ENCODE results near the gene SDR42E2. TPM values are rescaled to one million over a fixed set of nuclear protein-coding genes. Genes with fewer than 3 reads are reported as not detected.
"Not testable (repeated sequence)": the region's sequence is repeated elsewhere in the genome, so short reads cannot be mapped to it uniquely, and the experiment has no call there.

The SDR42E2 gene
- total RNA-seq, 1 experiment from 2014 or later: not detected

DNA sequence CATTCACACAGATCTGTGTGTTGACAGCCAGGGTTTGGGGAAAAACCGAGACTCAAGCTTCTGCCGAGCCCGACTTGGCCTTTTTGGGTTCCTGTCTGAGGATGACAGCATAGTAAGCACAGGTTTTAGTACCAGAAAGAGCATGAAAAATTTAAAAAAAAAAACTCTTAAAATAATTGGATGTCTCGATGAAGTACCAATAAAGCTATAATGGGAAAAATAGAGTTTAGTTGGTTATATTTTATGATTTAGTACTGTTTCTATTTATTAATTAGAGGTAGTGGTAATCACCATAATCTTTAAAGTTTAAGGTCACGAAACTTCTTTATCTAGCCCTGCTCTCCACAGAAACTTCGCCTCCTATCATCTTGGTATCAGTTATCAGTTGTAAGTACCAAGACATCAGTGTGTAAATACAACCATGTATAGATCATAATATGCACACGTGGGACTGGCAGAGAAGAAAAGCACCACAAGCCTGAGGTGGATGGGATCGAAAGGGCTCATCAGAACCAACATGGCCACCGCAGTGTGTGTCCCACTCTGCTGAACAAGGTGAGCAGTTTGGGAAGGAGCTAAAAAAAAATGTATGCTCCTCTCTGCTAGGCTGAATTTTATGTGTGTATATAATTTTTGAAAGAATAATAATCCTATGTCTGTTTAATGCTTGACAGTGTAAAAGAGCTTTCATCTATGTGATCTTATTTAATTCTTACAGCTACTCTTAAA is 29.4 kb downstream of the SDR42E2 start:
- Histone ChIP-seq H3K36me3 (replicated peaks; ENCODE audit: control insufficient read depth, insufficient read depth, low read length) (no peaks in the 10 kb centered on the region), H3K4me3 (ENCODE audit: insufficient read depth, low read depth, low read length) (peak overlapping the region; percentile 63), H3K27me3 (ENCODE audit: control insufficient read depth, insufficient read depth, low read length) (peaks cover 7% of the 10 kb centered on the region; the same call in 1 of the 2 replicates)
- DNase-seq: no peak

DNA sequence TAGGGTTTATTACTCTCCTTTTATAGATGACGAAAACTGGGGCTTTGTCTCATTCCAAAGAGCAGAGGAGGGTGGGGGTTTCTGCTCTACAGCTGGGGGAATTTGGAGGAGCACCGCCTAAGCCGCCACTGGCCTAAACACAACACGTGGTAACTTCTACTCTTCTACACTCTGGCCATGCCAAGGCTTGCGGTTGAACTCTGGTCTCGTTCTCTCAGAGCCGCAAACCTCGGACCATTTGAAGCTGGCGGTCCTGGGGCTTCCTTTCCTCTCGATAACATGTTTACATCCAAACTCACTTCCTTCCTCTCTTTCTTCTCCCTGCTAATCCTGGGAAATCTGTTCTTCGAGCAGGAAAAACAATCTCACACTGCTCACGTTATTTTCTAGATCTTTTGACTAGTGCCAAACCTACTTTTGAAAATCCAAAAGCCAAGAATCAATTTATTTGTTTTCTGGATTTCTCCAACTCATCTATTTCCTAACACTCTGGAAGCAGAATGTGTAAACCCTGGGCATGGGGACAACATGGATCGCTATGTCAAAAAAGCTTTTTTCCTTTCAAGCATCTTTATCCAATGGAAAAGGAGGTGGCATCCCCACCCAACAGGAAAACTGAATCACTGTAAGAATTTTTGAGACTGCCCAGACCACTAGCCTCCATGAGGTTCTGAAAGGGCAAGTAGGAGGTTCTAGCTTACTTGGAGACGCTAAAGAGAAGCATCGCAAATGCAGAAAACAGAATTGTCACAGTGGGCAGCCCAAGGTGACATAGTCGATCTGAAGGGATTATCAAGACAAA is 30.2 kb downstream of the SDR42E2 start:
- no peaks in the 10 kb centered on the region for H3K36me3 ChIP-seq (replicated peaks; ENCODE audit: control insufficient read depth, insufficient read depth, low read length)
- H3K27me3 ChIP-seq (ENCODE audit: control insufficient read depth, insufficient read depth, low read length): peaks cover 7% of the 10 kb centered on the region; the same call in 1 of the 2 replicates
- H3K4me3 ChIP-seq (ENCODE audit: insufficient read depth, low read depth, low read length): no peak overlapping the region; the same call in 1 of the 2 replicates
- DNase-seq: no peak

DNA sequence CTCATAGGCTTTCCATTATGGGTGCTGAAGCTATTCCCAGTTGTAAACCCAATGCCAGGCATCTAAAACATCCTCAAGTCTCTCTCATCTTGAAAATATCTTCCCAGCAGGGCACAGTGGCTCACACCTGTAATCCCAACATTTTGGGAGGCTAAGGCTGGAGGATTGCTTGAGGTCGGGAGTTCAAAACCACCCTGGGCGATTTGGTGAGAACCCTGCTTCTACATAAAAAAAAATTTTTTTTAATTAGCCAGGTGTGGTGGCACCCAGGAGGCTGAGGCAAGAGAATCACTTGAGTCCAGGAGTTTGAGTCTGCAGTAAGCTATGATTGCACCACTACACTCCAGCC is 30.7 kb downstream of the SDR42E2 start:
- Histone ChIP-seq H3K27me3 (ENCODE audit: control insufficient read depth, insufficient read depth, low read length) (peaks cover 7% of the 10 kb centered on the region; the same call in 1 of the 2 replicates), H3K4me3 (ENCODE audit: insufficient read depth, low read depth, low read length) (no peak overlapping the region), H3K36me3 (replicated peaks; ENCODE audit: control insufficient read depth, insufficient read depth, low read length) (no peaks in the 10 kb centered on the region)
- no peak for DNase-seq

GRCh38 chr16:22194707-22195444 is 32.6 kb downstream of the SDR42E2 start:
- H3K27me3 ChIP-seq (ENCODE audit: control insufficient read depth, insufficient read depth, low read length): peaks cover 3% of the 10 kb centered on the region; the same call in 1 of the 2 replicates
- H3K4me3 ChIP-seq (ENCODE audit: insufficient read depth, low read depth, low read length): no peak overlapping the region
- no peak for DNase-seq
- H3K36me3 ChIP-seq (replicated peaks; ENCODE audit: control insufficient read depth, insufficient read depth, low read length): no peaks in the 10 kb centered on the region

GRCh38 chr16:22195445-22195694 is 33.1 kb downstream of the SDR42E2 start:
- no peaks in the 10 kb centered on the region for H3K36me3 ChIP-seq (replicated peaks; ENCODE audit: control insufficient read depth, insufficient read depth, low read length)
- H3K27me3 ChIP-seq (ENCODE audit: control insufficient read depth, insufficient read depth, low read length): no peaks in the 10 kb centered on the region; the same call in 1 of the 2 replicates
- no peak overlapping the region for H3K4me3 ChIP-seq (ENCODE audit: insufficient read depth, low read depth, low read length)

DNA sequence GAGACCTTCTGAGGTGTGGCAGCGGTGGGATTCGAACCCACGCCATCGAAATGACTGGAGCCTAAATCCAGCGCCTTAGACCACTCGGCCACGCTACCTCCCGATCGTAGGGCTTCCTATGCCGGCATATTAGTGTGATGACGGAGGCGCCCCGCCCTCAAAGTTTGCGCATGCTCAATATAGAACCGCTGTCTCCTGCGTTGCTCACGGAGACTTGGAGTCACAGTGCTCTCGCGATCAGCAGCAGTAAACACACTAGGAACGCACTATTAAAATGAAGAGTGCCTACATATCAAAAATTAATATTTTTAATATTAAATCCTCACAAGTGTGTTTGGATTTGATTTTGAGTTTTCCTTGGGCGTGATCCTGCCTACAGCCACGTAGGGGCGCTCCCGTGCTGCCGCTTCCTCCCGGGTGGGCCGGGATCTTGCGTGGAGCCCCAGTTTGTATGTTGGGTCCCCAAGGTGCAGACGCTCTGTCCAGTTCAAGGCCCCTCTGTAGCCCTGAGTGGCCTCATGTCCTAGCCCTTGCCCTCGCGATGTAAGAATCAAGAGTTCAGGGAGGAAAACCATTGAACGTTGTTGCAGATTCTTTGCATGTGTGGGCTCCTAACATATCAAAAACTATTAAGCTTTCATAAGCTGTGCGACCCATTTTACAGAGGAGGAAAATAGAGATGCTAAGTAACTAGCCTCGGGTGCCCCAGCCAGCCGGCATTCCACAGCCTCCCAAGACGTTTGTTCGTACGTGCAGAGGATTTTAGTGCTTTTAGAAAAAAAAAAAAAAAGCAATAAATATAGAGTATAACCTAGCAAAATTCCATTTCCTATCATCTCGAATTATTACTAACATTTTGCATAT is 33.6 kb downstream of the SDR42E2 start:
- peak; percentile 87 for DNase-seq
- no peaks in the 10 kb centered on the region for H3K36me3 ChIP-seq (replicated peaks; ENCODE audit: control insufficient read depth, insufficient read depth, low read length)
- H3K27me3 ChIP-seq (ENCODE audit: control insufficient read depth, insufficient read depth, low read length): no peaks in the 10 kb centered on the region; the same call in 1 of the 2 replicates
- H3K4me3 ChIP-seq (ENCODE audit: insufficient read depth, low read depth, low read length): peak overlapping the region; percentile 73

More at GRCh38 chr16:22195445-22195694, 33.1 kb downstream of the SDR42E2 start:
- DNase-seq: no peak

- H3K36me3 ChIP-seq (replicated peaks; ENCODE audit: control insufficient read depth, insufficient read depth, low read length); H3K27me3 ChIP-seq (ENCODE audit: control insufficient read depth, insufficient read depth, low read length); DNase-seq: not testable (repeated sequence)
- H3K4me3 ChIP-seq (ENCODE audit: insufficient read depth, low read depth, low read length): peak overlapping the region; percentile 73
These were observed 34.4 kb downstream of the SDR42E2 start for GRCh38 chr16:22196559-22197168.

- Histone ChIP-seq H3K36me3 (replicated peaks; ENCODE audit: control insufficient read depth, insufficient read depth, low read length) (no peaks in the 10 kb centered on the region), H3K27me3 (ENCODE audit: control insufficient read depth, insufficient read depth, low read length) (no peaks in the 10 kb centered on the region; the same call in 1 of the 2 replicates), H3K4me3 (ENCODE audit: insufficient read depth, low read depth, low read length) (no peak overlapping the region)
- no peak for DNase-seq
These were observed 36.4 kb downstream of the SDR42E2 start for GRCh38 chr16:22198547-22199293.

DNA sequence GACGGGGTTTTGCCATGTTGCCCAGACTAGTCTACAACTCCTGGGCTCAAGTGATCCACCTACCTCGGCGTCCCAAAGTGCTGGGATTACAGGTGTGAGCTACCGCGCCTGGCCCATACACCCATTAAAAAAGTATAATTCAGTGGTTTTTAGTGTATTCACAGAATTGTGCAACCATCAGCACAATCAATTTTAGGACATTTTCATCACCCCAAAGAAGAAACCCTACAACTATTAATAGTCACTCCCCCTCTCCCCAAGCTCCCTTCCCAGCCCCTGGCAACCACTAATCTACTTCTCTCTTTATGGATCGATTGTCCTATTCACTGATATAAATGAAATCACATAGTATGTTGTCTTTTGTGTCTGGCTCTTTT is 39.9 kb downstream of the SDR42E2 start:
- Histone ChIP-seq H3K36me3 (replicated peaks; ENCODE audit: control insufficient read depth, insufficient read depth, low read length) (no peaks in the 10 kb centered on the region), H3K4me3 (ENCODE audit: insufficient read depth, low read depth, low read length) (no peak overlapping the region), H3K27me3 (ENCODE audit: control insufficient read depth, insufficient read depth, low read length) (no peaks in the 10 kb centered on the region; the same call in 1 of the 2 replicates)
- no peak for DNase-seq

DNA sequence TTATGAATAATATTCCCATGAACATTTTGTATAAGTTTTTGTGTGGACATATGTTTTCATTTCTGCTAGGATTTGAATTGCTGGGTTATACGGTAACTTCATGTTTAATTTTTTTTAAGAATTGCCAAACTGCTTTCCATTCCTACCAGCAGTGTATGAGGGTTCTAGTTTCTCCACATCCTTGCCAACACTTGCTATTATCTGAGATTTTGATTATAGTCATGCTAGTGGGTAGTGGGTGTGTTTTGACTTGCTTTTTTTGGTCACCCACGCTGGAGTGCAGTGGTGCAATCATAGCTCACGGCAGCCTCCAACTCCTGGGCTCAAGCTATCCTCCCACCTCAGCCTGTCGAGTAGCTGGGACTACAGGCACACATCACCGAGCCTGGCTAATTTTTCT is 40.8 kb downstream of the SDR42E2 start:
- no peaks in the 10 kb centered on the region for H3K36me3 ChIP-seq (replicated peaks; ENCODE audit: control insufficient read depth, insufficient read depth, low read length)
- H3K27me3 ChIP-seq (ENCODE audit: control insufficient read depth, insufficient read depth, low read length): no peaks in the 10 kb centered on the region; the same call in 1 of the 2 replicates
- DNase-seq: no peak
- no peak overlapping the region for H3K4me3 ChIP-seq (ENCODE audit: insufficient read depth, low read depth, low read length)

- Histone ChIP-seq H3K4me3 (ENCODE audit: insufficient read depth, low read depth, low read length) (no peak overlapping the region), H3K27me3 (ENCODE audit: control insufficient read depth, insufficient read depth, low read length) (no peaks in the 10 kb centered on the region; the same call in 1 of the 2 replicates), H3K36me3 (replicated peaks; ENCODE audit: control insufficient read depth, insufficient read depth, low read length) (no peaks in the 10 kb centered on the region)
- no peak for DNase-seq
These were observed 41.9 kb downstream of the SDR42E2 start for GRCh38 chr16:22204091-22204655.

- DNase-seq: no peak
- Histone ChIP-seq H3K4me3 (ENCODE audit: insufficient read depth, low read depth, low read length) (peak overlapping the region; percentile 89; the same call in 1 of the 2 replicates), H3K36me3 (replicated peaks; ENCODE audit: control insufficient read depth, insufficient read depth, low read length) (no peaks in the 10 kb centered on the region), H3K27me3 (ENCODE audit: control insufficient read depth, insufficient read depth, low read length) (no peaks in the 10 kb centered on the region; the same call in 1 of the 2 replicates)
These were observed 43.3 kb downstream of the SDR42E2 start for GRCh38 chr16:22205577-22206012.

Data from H7 (cell line).